A549 (cell line): ENCODE measurements around the gene ARMH4. TPM values are rescaled to one million over a fixed set of nuclear protein-coding genes. Genes with fewer than 3 reads are reported as not detected.

ENCODE experiments used
- ATAC-seq, 2 experiments: fragments of 200-7000 bp in 1 of 2; fragments of >200 bp in 1 of 2; cut with Nextera tagmentation in 1 of 2; cut with Tn5 transposase in 1 of 2; 3 replicates each; pipeline versions ENCODE4 v1.8.0 to v1.9.1; 2018 to 2020; ENCODE audit warnings: mild to moderate bottlenecking in 1 of 2, moderate library complexity in 1 of 2
- CTCF ChIA-PET: fragments of 300-600 bp; sonication (Branson Sonifier 250); formaldehyde crosslinking; extraction: SDS; loops from one replicate; lab custom pipeline; 2021; ENCODE audit warnings: antibody characterized with exemption, inconsistent platforms; lab: Yijun Ruan, JAX
- POLR2A ChIA-PET: fragments of 350-600 bp; formaldehyde crosslinking; extraction: SDS; loops from one replicate; lab custom pipeline; 2021; ENCODE audit warnings: antibody characterized with exemption, inconsistent platforms; lab: Yijun Ruan, JAX
- DNase-seq, 2 experiments: peaks; one replicate each; pipeline versions ENCODE4 v3.0.0 to v3.0.0-alpha.2; 2011 to 2016; ENCODE audit warnings: low read depth in 1 of 2, low spot score in 1 of 2
- FAIRE-seq: peaks from 2 replicates; lab custom pipeline; 2011; peaks lifted over from hg19 to GRCh38; lab: Jason Lieb, UNC
- H3K27ac ChIP-seq, 2 experiments: fragments of >200 bp; sonication (Bioruptor Twin); formaldehyde crosslinking; 3 replicates each; pipeline ENCODE4 v1.5.1; 2016 to 2017
- H3K4me1 ChIP-seq: fragments of >200 bp; sonication (Bioruptor Twin); formaldehyde crosslinking; 3 replicates; pipeline ENCODE4 v1.6.1; 2016
- H3K4me2 ChIP-seq: fragments of >200 bp; sonication (Bioruptor Twin); formaldehyde crosslinking; 3 replicates; pipeline ENCODE4 v1.6.1; 2016
- H3K4me3 ChIP-seq: fragments of >200 bp; sonication (Bioruptor Twin); formaldehyde crosslinking; 3 replicates; pipeline ENCODE4 v1.5.1; 2016
- H3K9me3 ChIP-seq: fragments of >200 bp; sonication (Bioruptor Twin); formaldehyde crosslinking; 3 replicates; pipeline ENCODE4 v1.6.1; 2016
- CBX2 ChIP-seq: fragments of 200-600 bp; sonication (generic); IDR thresholded peaks from 2 replicates; pipeline ENCODE4 v1.6.1; 2016; ENCODE audit warnings: low read depth, mild to moderate bottlenecking, borderline replicate concordance
- CBX8 ChIP-seq: fragments of 200-600 bp; sonication (generic); IDR thresholded peaks from 2 replicates; pipeline ENCODE4 v1.6.1; 2016
- CHD4 ChIP-seq: fragments of 200-600 bp; sonication (generic); IDR thresholded peaks from 2 replicates; pipeline ENCODE4 v1.6.1; 2016; ENCODE audit warnings: antibody characterized with exemption, mild to moderate bottlenecking, borderline replicate concordance
- ESRRA ChIP-seq: fragments of 150-350 bp; IDR thresholded peaks from 2 replicates; pipeline ENCODE4 v1.6.1; 2014; ENCODE audit warnings: mild to moderate bottlenecking, low read length, borderline replicate concordance
- FOXS1 ChIP-seq: fragments of 250-450 bp; sonication (Bioruptor Pico); IDR thresholded peaks from 2 replicates; pipeline ENCODE4 v1.5.0; 2020; ENCODE audit warnings: mild to moderate bottlenecking, moderate library complexity
- HMGXB4 ChIP-seq: fragments of 250-450 bp; sonication (Bioruptor Pico); IDR thresholded peaks from 2 replicates; pipeline ENCODE4 v1.5.0; 2021; ENCODE audit warnings: mild to moderate bottlenecking, moderate library complexity, borderline replicate concordance
- HOXA7 ChIP-seq: fragments of 250-450 bp; sonication (Bioruptor Pico); IDR thresholded peaks from 2 replicates; pipeline ENCODE4 v1.5.0; 2020; ENCODE audit warnings: mild to moderate bottlenecking, moderate library complexity
- HOXB13 ChIP-seq: fragments of 250-450 bp; sonication (Bioruptor Pico); IDR thresholded peaks from 2 replicates; pipeline ENCODE4 v1.5.0; 2020; ENCODE audit warnings: low read depth, mild to moderate bottlenecking, moderate library complexity
- JUN ChIP-seq, 2 experiments: fragments of >200 bp; sonication (Bioruptor Twin); formaldehyde crosslinking; IDR thresholded peaks; 2 replicates in 1 of 2; 3 replicates in 1 of 2; pipeline ENCODE4 v1.6.1; 2016 to 2017
- KDM1A ChIP-seq: fragments of 200-600 bp; sonication (generic); IDR thresholded peaks from 2 replicates; pipeline ENCODE4 v1.6.1; 2016; ENCODE audit warnings: low read depth, mild to moderate bottlenecking
- KDM5A ChIP-seq: fragments of 200-600 bp; sonication (generic); IDR thresholded peaks from 2 replicates; pipeline ENCODE4 v1.6.1; 2016; ENCODE audit warnings: antibody characterized with exemption, mild to moderate bottlenecking
- MAX ChIP-seq: IDR thresholded peaks from 2 replicates; pipeline ENCODE4 v1.6.1; 2012
- MAZ ChIP-seq: fragments of 150-350 bp; IDR thresholded peaks from 2 replicates; pipeline ENCODE4 v1.6.1; 2014; ENCODE audit warnings: antibody characterized with exemption, low read depth, low read length, borderline replicate concordance
- MYC ChIP-seq: IDR thresholded peaks from 2 replicates; pipeline ENCODE4 v1.6.1; 2012; ENCODE audit warnings: mild to moderate bottlenecking, inconsistent platforms, low read length, improper control_type of control experiment, borderline replicate concordance
- RAD21 ChIP-seq, 2 experiments: fragments of >200 bp in 1 of 2; sonication (Bioruptor Twin) in 1 of 2; formaldehyde crosslinking in 1 of 2; IDR thresholded peaks in 1 of 2; conservative IDR thresholded peaks in 1 of 2; 2 replicates in 1 of 2; 3 replicates in 1 of 2; pipeline ENCODE4 v1.6.1; 2012 to 2018; ENCODE audit warnings: inconsistent platforms in 1 of 2
- RARB ChIP-seq: fragments of 250-450 bp; sonication (Bioruptor Pico); IDR thresholded peaks from 2 replicates; pipeline ENCODE4 v1.8.0; 2021; ENCODE audit warnings: mild to moderate bottlenecking, moderate library complexity
- RCOR1 ChIP-seq: fragments of 150-350 bp; IDR thresholded peaks from 2 replicates; pipeline ENCODE4 v1.6.1; 2014; ENCODE audit warnings: antibody characterized with exemption, low read length, low read depth
- RFX5 ChIP-seq: fragments of 450-650 bp; IDR thresholded peaks from 2 replicates; pipeline ENCODE4 v1.7.1; 2014; ENCODE audit warnings: antibody characterized with exemption, mild to moderate bottlenecking, moderate library complexity
- RNF2 ChIP-seq: fragments of 200-600 bp; sonication (generic); IDR thresholded peaks from 2 replicates; pipeline ENCODE4 v1.6.1; 2016; ENCODE audit warnings: low read depth, mild to moderate bottlenecking, antibody characterized with exemption, moderate library complexity, borderline replicate concordance
- SMC3 ChIP-seq: fragments of >200 bp; sonication (Bioruptor Twin); formaldehyde crosslinking; IDR thresholded peaks from 3 replicates; pipeline ENCODE4 v1.6.1; 2018; ENCODE audit warnings: inconsistent platforms
- TFCP2L1 ChIP-seq: fragments of 250-450 bp; sonication (Bioruptor Pico); IDR thresholded peaks from 2 replicates; pipeline ENCODE4 v1.5.0; 2021; ENCODE audit warnings: mild to moderate bottlenecking
- USF2 ChIP-seq: fragments of 450-650 bp; IDR thresholded peaks from 2 replicates; pipeline ENCODE4 v1.6.1; 2014; ENCODE audit warnings: antibody characterized with exemption
- ZC3H11A ChIP-seq: fragments of 450-650 bp; IDR thresholded peaks from 2 replicates; pipeline ENCODE4 v1.6.1; 2014; ENCODE audit warnings: antibody characterized with exemption, mild to moderate bottlenecking
- WGBS: methylation state at CpG from one replicate; pipeline ENCODE4 v1.1.6; 2017; ENCODE audit errors: missing lambda C conversion rate; 5-methylcytosine and 5-hydroxymethylcytosine counted together
- polyA plus RNA-seq, 4 experiments: library from polyadenylated mRNA; depleted of rRNA in 3 of 4; stranded (reverse); fragments of >200 nt; fragmentation: RNase III in 1 of 4; extraction: RNeasy Plus Mini Kit Qiagen cat#74134 plus additional on column Dnase treatment in 1 of 4; gene quantifications; 2 replicates in 3 of 4; 3 replicates in 1 of 4; pipeline ENCODE4 v1.2.3, GENCODE V29; 2011 to 2017
- TF ChIP-seq, protein P1 (sequence below): IDR thresholded peaks from 2 replicates; pipeline ENCODE4 v1.6.1; 2012
- TF ChIP-seq, protein P2 (sequence below): fragments of 200-600 bp; sonication (generic); IDR thresholded peaks from 2 replicates; pipeline ENCODE4 v1.6.1; 2016; ENCODE audit warnings: antibody characterized with exemption, mild to moderate bottlenecking, moderate library complexity

The ARMH4 gene
- polyA plus RNA-seq, 2 of the 4 experiments (the other 2 are of a cell fraction) = 0.56 to 0.77 TPM

- 0 out of 3 replicates have a peak overlapping the region, but pooled peaks have one; percentile 8 for H3K4me2 ChIP-seq
- no peak for FAIRE-seq
Measured at GRCh38 chr14:58078068-58078467, 73.9 kb downstream of the ARMH4 start.

DNA sequence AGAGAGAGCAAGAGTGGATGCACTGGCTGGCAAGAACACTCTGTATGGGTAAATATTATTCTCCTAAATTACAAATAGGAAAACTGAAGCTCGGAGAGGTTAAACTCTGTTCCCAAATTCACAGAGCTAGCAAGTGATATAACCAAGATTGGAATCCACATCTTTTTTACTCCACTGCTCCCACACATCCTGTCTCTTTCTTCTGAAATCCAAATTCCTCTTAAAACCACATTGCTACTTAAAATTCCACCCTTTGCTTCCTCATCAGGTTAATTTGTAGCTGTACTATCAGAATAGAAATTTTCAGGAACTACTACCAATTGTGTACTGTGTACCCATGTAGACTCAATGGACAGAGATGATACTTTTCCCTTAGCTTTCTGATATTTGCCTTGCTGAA, 74.4 kb downstream of the ARMH4 start:
- ATAC-seq (no peak), DNase-seq (no peak), FAIRE-seq (no peak)
- H3K4me1 ChIP-seq = peaks cover 20% of the 10 kb centered on the region
- CTCF ChIA-PET = interaction anchor here (0.8 kb wide), 2 partner anchors 386 to 395 kb away, joined by 3 to 4 read pairs; no protein-coding TSS in a partner anchor
- H3K27ac ChIP-seq = no peak overlapping the region
- TF ChIP-seq MAZ (no peak), HMGXB4 (CRISPR knock-in tag) (no peak), FOXS1 (CRISPR knock-in tag) (no peak), JUN (IDR thresholded peaks at IDR 0.05) (no peak), HOXA7 (no peak), TFCP2L1 (CRISPR knock-in tag) (no peak), RARB (CRISPR knock-in tag) (no peak), ZC3H11A (no peak), MAX (no peak), RAD21 (conservative IDR thresholded peaks at IDR 0.05 in 1 of 2, IDR thresholded peaks at IDR 0.05 in 1 of 2) (no peak), ESRRA (no peak), MYC (no peak), RFX5 (no peak), SMC3 (no peak), CBX8 (no peak), RNF2 (no peak)
- TF ChIP-seq, protein P1, sequence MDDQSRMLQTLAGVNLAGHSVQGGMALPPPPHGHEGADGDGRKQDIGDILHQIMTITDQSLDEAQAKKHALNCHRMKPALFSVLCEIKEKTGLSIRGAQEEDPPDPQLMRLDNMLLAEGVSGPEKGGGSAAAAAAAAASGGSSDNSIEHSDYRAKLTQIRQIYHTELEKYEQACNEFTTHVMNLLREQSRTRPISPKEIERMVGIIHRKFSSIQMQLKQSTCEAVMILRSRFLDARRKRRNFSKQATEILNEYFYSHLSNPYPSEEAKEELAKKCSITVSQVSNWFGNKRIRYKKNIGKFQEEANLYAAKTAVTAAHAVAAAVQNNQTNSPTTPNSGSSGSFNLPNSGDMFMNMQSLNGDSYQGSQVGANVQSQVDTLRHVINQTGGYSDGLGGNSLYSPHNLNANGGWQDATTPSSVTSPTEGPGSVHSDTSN = no peak
- no peak overlapping the region for H3K4me3 ChIP-seq
- no peak overlapping the region for H3K4me2 ChIP-seq
- POLR2A ChIA-PET = no interaction called here
- H3K9me3 ChIP-seq = no peaks in the 10 kb centered on the region
- 84% methylated on average over 1 of the region's 1 CpG for WGBS

More at GRCh38 chr14:58078068-58078467, 73.9 kb downstream of the ARMH4 start:
- ChIA-PET CTCF (interaction anchor here (0.8 kb wide), 2 partner anchors 386 to 395 kb away, joined by 3 to 4 read pairs; no protein-coding TSS in a partner anchor), POLR2A (no interaction called here)
- no peak overlapping the region for H3K4me3 ChIP-seq
- no peak for TF ChIP-seq CHD4
- no peak for TF ChIP-seq RCOR1
- no peak for TF ChIP-seq KDM5A
- no peaks in the 10 kb centered on the region for H3K9me3 ChIP-seq
- ATAC-seq = peak; percentile 51 to 58; a peak in 4 of 6 replicates
- no peak overlapping the region for H3K27ac ChIP-seq
- peaks cover 25% of the 10 kb centered on the region for H3K4me1 ChIP-seq
- DNase-seq = no peak

DNA sequence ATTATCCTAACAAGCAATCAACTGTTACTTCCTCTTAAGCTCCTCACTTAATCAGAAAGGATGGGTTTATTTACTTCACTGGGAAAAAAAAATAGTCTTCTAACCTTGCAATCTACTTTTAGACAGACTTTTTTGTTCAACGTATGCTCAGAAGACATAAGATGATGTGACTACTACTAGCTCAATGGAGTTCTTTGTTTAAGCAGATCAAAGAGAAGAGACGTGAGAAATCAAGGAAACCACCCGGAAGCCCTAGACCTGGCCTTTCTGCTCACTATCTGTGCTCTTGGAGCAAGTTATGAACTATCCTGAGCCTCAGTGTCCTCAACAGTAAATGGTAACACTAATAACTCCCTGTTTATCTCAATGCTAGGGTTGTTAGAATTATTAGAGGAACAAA, 78.5 kb downstream of the ARMH4 start:
- Histone ChIP-seq H3K4me2 (no peak overlapping the region), H3K4me1 (peaks cover 7% of the 10 kb centered on the region; the same call in 2 of the 3 replicates), H3K4me3 (no peak overlapping the region), H3K9me3 (no peaks in the 10 kb centered on the region), H3K27ac (no peak overlapping the region)
- ATAC-seq (no peak), DNase-seq (no peak), FAIRE-seq (no peak)
- CTCF ChIA-PET = interaction anchor here (0.6 to 2.9 kb wide), 20 partner anchors 9 to 691 kb away, joined by 3 to 26 read pairs (median 4); no protein-coding TSS in a partner anchor
- WGBS = 38% methylated on average over 3 of the region's 3 CpGs
- POLR2A ChIA-PET = no interaction called here
- no peak for TF ChIP-seq CBX2
- no peak for TF ChIP-seq SMC3
- no peak for TF ChIP-seq USF2
- TF ChIP-seq, protein P1 = no peak
- no peak for TF ChIP-seq HOXB13 (CRISPR knock-in tag)
- no peak for TF ChIP-seq KDM1A
- no peak for TF ChIP-seq KDM5A
- TF ChIP-seq MAZ = no peak
- no peak for TF ChIP-seq RNF2
- TF ChIP-seq TFCP2L1 (CRISPR knock-in tag) = no peak
- TF ChIP-seq, protein P2, sequence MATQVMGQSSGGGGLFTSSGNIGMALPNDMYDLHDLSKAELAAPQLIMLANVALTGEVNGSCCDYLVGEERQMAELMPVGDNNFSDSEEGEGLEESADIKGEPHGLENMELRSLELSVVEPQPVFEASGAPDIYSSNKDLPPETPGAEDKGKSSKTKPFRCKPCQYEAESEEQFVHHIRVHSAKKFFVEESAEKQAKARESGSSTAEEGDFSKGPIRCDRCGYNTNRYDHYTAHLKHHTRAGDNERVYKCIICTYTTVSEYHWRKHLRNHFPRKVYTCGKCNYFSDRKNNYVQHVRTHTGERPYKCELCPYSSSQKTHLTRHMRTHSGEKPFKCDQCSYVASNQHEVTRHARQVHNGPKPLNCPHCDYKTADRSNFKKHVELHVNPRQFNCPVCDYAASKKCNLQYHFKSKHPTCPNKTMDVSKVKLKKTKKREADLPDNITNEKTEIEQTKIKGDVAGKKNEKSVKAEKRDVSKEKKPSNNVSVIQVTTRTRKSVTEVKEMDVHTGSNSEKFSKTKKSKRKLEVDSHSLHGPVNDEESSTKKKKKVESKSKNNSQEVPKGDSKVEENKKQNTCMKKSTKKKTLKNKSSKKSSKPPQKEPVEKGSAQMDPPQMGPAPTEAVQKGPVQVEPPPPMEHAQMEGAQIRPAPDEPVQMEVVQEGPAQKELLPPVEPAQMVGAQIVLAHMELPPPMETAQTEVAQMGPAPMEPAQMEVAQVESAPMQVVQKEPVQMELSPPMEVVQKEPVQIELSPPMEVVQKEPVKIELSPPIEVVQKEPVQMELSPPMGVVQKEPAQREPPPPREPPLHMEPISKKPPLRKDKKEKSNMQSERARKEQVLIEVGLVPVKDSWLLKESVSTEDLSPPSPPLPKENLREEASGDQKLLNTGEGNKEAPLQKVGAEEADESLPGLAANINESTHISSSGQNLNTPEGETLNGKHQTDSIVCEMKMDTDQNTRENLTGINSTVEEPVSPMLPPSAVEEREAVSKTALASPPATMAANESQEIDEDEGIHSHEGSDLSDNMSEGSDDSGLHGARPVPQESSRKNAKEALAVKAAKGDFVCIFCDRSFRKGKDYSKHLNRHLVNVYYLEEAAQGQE = no peak
- TF ChIP-seq CHD4 = no peak
